GM19328 (cell line): Measurements from ENCODE around the gene PDS5B.
"Not testable (repeated sequence)": the region's sequence is repeated elsewhere in the genome, so short reads cannot be mapped to it uniquely, and the experiment has no call there.

Source experiments
- ATAC-seq: cut with Tn5 transposase; IDR thresholded peaks from one replicate; pipeline ENCODE4 v1.9.1; 2021; ENCODE audit warnings: mild to moderate bottlenecking, moderate library complexity; ENCODE audit not compliant: unreplicated experiment

PDS5B gene

DNA sequence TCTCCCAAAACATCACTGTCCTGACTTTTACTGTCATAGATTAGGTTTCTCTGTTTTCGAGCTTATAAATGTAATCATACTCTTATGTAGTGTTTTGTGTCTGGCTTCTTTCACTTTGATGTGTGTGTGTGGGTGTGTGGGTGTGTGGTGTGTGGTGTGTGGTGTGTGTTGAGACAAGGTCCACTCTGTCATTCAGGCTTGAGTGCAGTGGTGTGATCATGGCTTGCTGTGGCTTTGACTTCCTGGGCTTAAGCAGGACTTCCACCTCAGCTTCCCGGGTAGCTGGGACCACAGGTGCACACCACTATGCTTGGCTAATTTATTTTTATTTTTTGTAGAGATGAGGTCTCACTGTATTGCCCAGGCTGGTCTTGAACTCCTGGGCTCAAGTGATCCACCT is 59.6 kb downstream of the PDS5B start:
- ATAC-seq: no peak

DNA sequence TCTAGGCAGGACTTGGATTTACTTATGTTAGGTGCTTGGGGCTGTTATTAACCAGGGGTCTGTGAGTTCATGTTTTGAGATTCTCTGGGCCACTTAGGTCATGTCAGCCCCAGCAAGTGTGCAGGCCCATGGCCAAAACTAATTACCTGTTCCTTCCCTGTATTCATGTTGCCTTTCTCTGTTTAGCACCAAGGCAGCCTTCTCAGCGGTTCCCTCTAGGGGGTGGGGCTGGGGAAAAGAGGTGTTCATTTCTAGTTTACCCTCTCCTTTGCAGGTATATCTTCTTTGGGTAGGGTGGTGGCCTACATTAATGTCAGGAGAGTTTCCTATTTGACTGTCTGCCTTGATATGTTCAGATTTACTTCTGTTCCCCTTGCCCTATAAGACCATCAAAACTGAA is 61.7 kb downstream of the PDS5B start:
- ATAC-seq: no peak

DNA sequence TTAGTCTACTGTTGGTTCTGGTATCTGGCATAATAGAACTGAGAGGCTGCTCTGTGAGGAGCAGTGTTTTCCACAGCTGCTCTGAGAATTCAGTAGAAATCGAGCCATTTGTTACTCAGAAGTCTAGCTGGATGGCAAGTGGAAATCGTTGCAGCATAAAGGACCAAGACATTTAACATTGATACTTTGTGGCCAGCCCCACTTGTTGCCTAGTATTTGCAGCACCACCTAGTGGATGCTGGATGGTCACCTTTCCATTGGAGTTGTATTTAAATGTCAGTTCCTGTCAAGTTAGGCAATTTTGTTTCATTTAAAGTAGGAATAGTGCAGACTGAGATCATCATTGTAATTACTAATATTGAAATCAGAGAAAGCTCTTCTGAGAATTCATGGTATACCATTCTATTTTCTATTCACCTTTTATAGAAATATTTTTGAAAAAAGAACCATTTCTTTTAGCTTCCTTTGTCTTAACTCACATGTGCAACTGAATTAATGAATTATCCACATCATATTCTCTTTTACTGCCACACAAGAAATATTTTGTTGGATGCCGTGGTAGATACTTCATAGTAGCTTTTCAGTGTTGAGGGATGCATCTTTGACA is 64.6 kb downstream of the PDS5B start:
- no peak for ATAC-seq

DNA sequence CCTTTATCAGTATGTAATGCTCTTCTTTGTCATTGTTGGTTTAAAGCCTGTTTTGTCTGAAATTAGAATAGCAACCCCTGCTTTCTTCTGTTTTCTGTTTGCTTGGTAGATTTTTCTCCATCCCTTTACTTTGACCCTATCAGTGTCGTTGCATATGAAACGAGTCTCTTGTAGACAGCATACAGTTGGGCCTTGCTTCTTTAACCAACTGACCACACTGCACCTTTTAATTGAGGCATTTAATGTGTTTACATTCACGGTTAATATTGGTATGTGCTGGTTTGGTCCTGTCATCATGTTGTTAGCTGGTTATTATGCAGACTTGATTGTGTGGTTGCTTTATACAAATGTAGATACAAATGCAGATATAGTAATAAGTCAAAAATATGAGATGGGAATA is 71.1 kb downstream of the PDS5B start:
- ATAC-seq: no peak

DNA sequence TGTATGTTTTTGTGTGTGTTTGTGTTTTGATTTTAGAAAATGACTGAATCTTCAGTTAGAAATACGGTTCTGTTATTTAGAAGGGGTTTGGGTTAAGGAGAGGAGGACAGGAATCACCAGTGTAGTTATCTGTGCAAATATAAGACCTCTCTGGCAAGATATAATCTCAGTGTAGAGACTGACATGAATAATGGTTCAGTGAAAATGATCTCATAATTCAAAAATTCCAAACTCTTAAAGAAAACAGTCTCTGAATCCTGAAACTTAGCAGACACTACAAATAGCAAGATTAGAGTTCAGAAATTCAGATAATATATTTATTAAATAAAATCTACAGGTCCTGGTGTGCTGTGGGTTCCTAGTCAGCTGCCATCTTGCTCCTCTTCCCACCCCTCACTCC is 73.5 kb downstream of the PDS5B start:
- no peak for ATAC-seq

DNA sequence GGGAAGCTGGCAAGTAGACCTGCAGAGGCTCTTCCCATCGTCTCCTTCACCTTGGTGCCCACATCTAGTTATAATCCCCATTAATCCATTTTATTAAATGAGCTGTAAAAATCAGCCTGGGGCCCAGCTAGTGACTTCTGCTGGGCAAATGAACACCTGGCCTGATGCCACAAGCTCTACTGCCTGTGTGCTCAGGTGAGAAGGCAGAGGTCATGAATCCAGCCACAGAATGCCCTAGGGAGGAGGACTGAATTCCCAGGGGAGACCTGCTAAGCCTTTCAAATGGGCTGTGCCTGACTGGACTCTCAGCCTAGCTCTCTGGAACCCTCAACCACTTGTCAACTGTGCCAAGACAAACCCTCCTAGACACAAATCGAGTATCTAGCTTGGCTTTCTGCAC is 74.0 kb downstream of the PDS5B start:
- no peak for ATAC-seq

GRCh38 chr13:32661685-32662084 is 75.4 kb downstream of the PDS5B start:
- ATAC-seq: no peak

- no peak for ATAC-seq
Observed at GRCh38 chr13:32663660-32664059, 77.4 kb downstream of the PDS5B start.

- no peak for ATAC-seq
Observed at GRCh38 chr13:32666990-32667571, 80.8 kb downstream of the PDS5B start.

- ATAC-seq: no peak
Observed at GRCh38 chr13:32669030-32669646, 82.9 kb downstream of the PDS5B start.

DNA sequence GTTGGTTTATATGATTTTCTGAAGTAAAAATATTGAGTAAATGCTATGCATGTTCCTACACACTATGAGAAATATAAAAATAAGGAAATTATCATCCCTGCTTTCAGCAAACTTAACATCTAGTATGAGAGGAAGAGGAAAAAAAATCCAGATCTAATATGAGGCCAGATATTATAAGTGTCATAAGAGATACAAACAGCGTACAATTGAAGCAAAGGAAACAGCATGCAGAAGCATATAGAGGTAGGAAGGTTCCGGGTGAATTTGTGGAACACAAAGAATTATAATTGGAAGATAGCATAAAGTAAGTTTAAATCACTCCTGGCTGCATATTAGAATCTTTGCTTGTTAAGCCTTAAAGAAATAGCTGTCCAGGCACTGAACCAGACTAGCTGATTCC is 88.3 kb downstream of the PDS5B start:
- ATAC-seq: no peak

GRCh38 chr13:32676242-32676641 is 90.0 kb downstream of the PDS5B start:
- ATAC-seq: no peak

DNA sequence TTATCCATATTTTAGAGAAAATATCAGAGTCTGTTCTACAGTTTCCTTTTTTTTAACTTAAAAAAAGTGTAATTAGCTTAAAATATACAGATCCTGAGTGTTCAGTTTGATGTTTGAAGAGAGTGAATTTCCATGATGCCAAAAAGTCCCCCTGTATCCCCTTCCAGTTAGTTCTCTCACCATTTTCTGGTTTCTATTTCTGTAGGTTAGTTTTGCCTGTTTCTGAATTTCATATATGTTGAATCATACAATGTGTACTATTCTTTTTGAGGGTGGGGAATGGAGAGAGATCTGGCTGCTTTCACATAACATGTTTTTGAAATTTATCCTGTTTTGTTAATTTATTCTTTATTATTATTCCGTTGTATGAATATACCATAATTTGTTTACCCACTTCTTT is 95.9 kb downstream of the PDS5B start:
- no peak for ATAC-seq

DNA sequence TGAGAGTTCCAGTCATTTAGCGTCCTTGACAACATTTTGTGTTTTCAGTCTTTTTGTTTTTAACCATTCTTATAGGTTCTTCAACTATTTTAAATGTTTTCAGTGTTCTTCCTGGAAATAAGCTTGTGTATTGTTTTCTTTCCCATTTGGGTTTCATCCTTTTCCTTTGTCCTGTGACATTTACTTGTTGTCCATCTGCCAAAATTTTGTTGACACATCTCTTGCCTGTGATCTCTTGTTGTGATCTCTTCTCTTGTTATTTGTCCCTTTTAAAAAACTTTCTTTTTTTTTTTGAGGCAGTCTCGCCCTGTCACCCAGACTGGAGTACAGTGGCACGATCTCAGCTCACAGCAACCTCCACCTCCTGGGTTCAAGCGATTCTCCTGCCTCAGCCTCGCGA is 96.5 kb downstream of the PDS5B start:
- no peak for ATAC-seq

DNA sequence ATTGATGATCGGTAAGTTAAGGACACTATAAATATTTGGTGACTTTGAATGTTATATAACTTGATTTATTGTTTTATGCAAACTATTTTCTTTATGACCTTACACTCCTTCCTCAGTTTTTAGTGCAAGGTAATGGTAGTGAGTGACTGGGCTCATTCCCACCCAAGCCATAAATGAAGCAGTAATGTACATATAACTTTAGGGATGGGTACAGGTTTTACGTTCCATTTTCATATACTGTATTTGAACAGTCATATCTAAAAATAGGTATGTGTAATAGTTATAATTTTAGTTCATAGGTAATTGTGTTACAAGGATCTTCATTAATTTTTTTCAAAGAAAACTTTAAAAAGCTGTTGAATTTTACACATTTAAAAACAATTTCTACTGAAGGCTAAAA is 101.0 kb downstream of the PDS5B start:
- no peak for ATAC-seq

DNA sequence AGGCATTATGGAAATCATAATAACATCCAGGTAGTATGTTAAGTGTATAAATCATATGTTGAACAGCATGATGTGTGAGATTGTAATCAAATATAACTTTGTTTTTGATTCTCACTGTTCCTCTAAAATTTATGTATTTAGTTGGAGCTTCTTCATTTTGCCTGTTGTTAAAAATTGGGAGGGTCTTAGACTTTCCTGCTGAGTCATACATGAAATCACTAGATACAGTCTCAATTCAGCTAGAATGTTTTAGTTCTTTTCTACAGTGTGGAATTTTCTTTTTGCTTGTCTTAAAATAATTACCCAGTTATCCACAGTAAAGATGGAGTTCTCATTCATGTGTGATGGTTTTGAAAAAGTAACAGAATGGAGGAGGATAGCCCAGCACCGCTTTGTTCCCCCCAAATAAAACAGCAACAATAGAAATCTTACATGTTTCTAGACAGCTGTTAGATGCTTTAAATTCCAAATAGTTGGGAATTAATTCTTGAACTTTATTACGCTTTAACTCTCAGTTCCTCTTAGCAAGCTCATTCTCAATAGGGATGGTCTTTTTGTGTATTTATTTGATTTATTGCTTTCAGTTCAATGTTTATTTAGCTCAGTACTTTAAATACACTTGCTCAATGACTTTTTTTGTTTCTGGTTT is 109.5 kb downstream of the PDS5B start:
- ATAC-seq: no peak

GRCh38 chr13:32707471-32707870 is 121.2 kb downstream of the PDS5B start:
- no peak for ATAC-seq

DNA sequence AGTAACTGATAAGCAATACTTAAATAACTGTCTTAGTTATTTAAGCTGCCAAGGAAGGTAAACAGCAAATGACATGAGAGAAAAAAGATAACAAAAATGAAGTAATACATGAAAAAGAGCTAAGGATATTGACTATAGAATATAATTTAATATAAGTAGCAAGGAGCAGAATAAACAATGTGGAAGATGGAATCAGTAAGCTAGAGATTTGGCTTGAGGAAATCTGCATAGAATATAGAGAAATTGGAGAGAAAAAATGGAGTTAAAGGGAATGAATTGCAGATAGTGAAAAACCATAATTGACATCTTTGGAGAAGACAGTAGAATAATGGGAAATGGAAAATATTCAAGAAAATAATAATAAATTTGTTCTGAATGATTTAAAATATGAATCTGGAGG is 127.1 kb downstream of the PDS5B start:
- no peak for ATAC-seq

- ATAC-seq: not testable (repeated sequence)
Observed at GRCh38 chr13:32716201-32716600, 129.9 kb downstream of the PDS5B start.

GRCh38 chr13:32720026-32720425 is 133.8 kb downstream of the PDS5B start:
- ATAC-seq: no peak

DNA sequence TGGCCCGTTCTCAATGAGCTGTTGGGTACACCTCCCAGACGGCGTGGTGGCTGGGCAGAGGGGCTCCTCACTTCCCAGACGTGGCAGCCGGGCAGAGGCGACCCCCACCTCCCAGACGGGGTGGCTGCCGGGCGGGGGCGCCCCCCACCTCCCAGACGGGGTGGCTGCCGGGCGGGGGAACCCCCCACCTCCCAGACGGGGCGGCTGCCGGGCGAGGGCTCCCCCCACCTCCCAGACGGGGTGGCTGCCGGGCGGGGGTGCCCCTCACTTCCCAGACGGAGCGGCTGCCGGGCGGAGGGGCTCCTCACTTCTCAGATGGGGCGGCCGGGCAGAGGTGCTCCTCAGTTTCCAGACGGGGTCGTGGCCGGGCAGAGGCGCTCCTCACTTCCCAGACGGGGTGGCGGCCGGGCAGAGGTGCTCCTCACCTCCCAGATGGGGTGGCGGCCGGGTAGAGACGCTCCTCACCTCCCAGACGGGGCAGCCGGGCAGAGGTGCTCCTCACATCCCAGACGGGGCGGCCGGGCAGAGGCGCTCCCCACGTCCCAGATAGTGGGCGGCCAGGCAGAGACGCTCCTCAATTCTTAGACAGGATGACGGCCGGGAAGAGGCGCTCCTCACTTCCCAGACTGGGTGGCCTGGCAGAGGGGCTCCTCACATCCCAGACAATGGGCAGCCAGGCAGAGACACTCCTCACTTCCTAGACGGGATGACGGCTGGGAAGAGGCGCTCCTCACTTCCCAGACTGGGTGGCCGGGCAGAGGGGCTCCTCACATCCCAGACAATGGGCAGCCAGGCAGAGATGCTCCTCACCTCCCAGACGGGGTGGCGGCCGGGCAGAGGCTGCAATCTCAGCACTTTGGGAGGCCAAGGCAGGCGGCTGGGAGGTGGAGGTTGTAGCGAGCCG is 135.1 kb downstream of the PDS5B start:
- ATAC-seq: not testable (repeated sequence)
